H1 (cell line): ENCODE data around the gene SLK. TPM values are rescaled to one million over a fixed set of nuclear protein-coding genes. Genes with fewer than 3 reads are reported as not detected.

Experiments
- CTCF ChIA-PET: fragments of 300-600 bp; sonication (Branson Sonifier 250); formaldehyde crosslinking; loops from one replicate; lab custom pipeline; 2021; ENCODE audit not compliant: partially characterized antibody; lab: Charles Lee
- POLR2A ChIA-PET: fragments of 300-600 bp; sonication (Branson Sonifier 250); formaldehyde crosslinking; loops from one replicate; lab custom pipeline; 2021; ENCODE audit warnings: inconsistent platforms; ENCODE audit not compliant: partially characterized antibody; lab: Charles Lee
- DNase-seq, 2 experiments: peaks; one replicate each; pipeline versions ENCODE4 v3.0.0 to v3.0.0-alpha.2; 2010 to 2022; ENCODE audit warnings: low spot score in 2 of 2, low read depth in 1 of 2, mixed read lengths in 1 of 2
- FAIRE-seq: peaks from 2 replicates; lab custom pipeline; 2011; peaks lifted over from hg19 to GRCh38; lab: Jason Lieb, UNC
- H2AFZ ChIP-seq: 2 replicates; pipeline ENCODE4 v1.8.1; 2012; ENCODE audit warnings: low read length, inconsistent platforms
- H2AK5ac ChIP-seq: 2 replicates; pipeline ENCODE4 v1.6.1; 2013; ENCODE audit warnings: low read depth, low read length
- H2BK120ac ChIP-seq: replicated peaks from 2 replicates; pipeline ENCODE3; 2013; ENCODE audit warnings: low read depth, low read length, inconsistent platforms
- H2BK12ac ChIP-seq: 2 replicates; pipeline ENCODE4 v1.6.1; 2013; ENCODE audit warnings: low read depth, low read length
- H2BK15ac ChIP-seq: 2 replicates; pipeline ENCODE4 v1.6.1; 2013; ENCODE audit warnings: low read length
- H2BK20ac ChIP-seq: 2 replicates; pipeline ENCODE4 v1.6.1; 2013; ENCODE audit warnings: low read length
- H2BK5ac ChIP-seq: 2 replicates; pipeline ENCODE4 v1.6.1; 2013; ENCODE audit warnings: low read depth, low read length
- H3K14ac ChIP-seq: 2 replicates; pipeline ENCODE4 v1.6.1; 2013; ENCODE audit warnings: inconsistent platforms; ENCODE audit not compliant: insufficient read length
- H3K18ac ChIP-seq: 2 replicates; pipeline ENCODE4 v1.6.1; 2013; ENCODE audit warnings: low read length; ENCODE audit errors: extremely low read depth
- H3K23ac ChIP-seq: 2 replicates; pipeline ENCODE4 v1.6.1; 2013; ENCODE audit warnings: inconsistent platforms; ENCODE audit not compliant: insufficient read length
- H3K23me2 ChIP-seq: 2 replicates; pipeline ENCODE4 v1.6.1; 2013; ENCODE audit warnings: low read depth, low read length
- H3K27ac ChIP-seq: 2 replicates; pipeline ENCODE4 v1.6.1; 2011; ENCODE audit warnings: low read depth, low read length, inconsistent platforms
- H3K27me3 ChIP-seq, 4 experiments: replicated peaks in 1 of 4; 1 replicate in 1 of 4; 2 replicates in 3 of 4; pipeline versions ENCODE4 v1.6.1 to v1.8.1; 2011 to 2013; ENCODE audit warnings: low read length in 3 of 4, mild to moderate bottlenecking in 3 of 4, inconsistent platforms in 2 of 4, mixed read lengths in 2 of 4, moderate library complexity in 1 of 4; ENCODE audit not compliant: control insufficient read depth in 3 of 4, insufficient read depth in 3 of 4; ENCODE audit errors: extremely low read depth in 1 of 4
- H3K36me3 ChIP-seq, 4 experiments: 2 replicates each; pipeline versions ENCODE4 v1.6.1 to v1.8.1; 2011 to 2013; ENCODE audit warnings: mild to moderate bottlenecking in 4 of 4, low read length in 3 of 4, moderate library complexity in 2 of 4, control low read depth in 1 of 4, inconsistent platforms in 1 of 4; ENCODE audit not compliant: insufficient read depth in 4 of 4, control insufficient read depth in 2 of 4
- H3K4ac ChIP-seq: replicated peaks from 2 replicates; pipeline ENCODE3; 2013; ENCODE audit warnings: low read length, low read depth, mixed read lengths, inconsistent platforms; ENCODE audit not compliant: insufficient read length
- H3K4me1 ChIP-seq, 4 experiments: replicated peaks in 1 of 4; 1 replicate in 1 of 4; 2 replicates in 3 of 4; pipeline versions ENCODE4 v1.6.1 to v1.8.1; 2011 to 2013; ENCODE audit warnings: low read length in 3 of 4, inconsistent platforms in 2 of 4, mixed read lengths in 1 of 4; ENCODE audit not compliant: insufficient read depth in 4 of 4, control insufficient read depth in 3 of 4
- H3K4me2 ChIP-seq, 2 experiments: 2 replicates each; pipeline versions ENCODE4 v1.6.1 to v1.8.1; 2011 to 2013; ENCODE audit warnings: low read depth in 2 of 2, low read length in 2 of 2, control low read depth in 1 of 2, inconsistent platforms in 1 of 2, mild to moderate bottlenecking in 1 of 2; ENCODE audit not compliant: insufficient read depth in 1 of 2
- H3K4me3 ChIP-seq, 4 experiments: fragments of 200-600, 300-600 bp in 1 of 4; sonication (generic), shearing (Covaris generic), sonication (Bioruptor Twin) in 1 of 4; 2 replicates each; pipeline versions ENCODE4 v1.5.1 to v1.8.1; 2011 to 2016; ENCODE audit warnings: low read length in 4 of 4, low read depth in 3 of 4, control low read depth in 2 of 4, inconsistent platforms in 2 of 4, mild to moderate bottlenecking in 2 of 4, mixed read lengths in 1 of 4, moderate library complexity in 1 of 4; ENCODE audit not compliant: insufficient read depth in 2 of 4; ENCODE audit errors: extremely low read depth in 1 of 4
- H3K56ac ChIP-seq: replicated peaks from 2 replicates; pipeline ENCODE3; 2013; ENCODE audit warnings: low read depth, mild to moderate bottlenecking, mixed read lengths, low read length, inconsistent platforms; ENCODE audit not compliant: insufficient read length
- H3K79me1 ChIP-seq: 2 replicates; pipeline ENCODE4 v1.6.1; 2013; ENCODE audit warnings: low read depth, low read length, control low read depth
- H3K79me2 ChIP-seq, 2 experiments: 2 replicates each; pipeline versions ENCODE4 v1.6.1 to v1.8.1; 2012 to 2013; ENCODE audit warnings: low read length in 2 of 2, mild to moderate bottlenecking in 2 of 2, inconsistent platforms in 1 of 2; ENCODE audit not compliant: insufficient read depth in 2 of 2, control insufficient read depth in 1 of 2
- H3K9ac ChIP-seq, 4 experiments: replicated peaks in 1 of 4; 1 replicate in 1 of 4; 2 replicates in 3 of 4; pipeline versions ENCODE4 v1.6.1 to v1.8.1; 2011 to 2013; ENCODE audit warnings: low read depth in 3 of 4, low read length in 3 of 4, control low read depth in 2 of 4, mild to moderate bottlenecking in 2 of 4, moderate library complexity in 2 of 4, inconsistent platforms in 1 of 4; ENCODE audit errors: extremely low read depth in 1 of 4
- H3K9me3 ChIP-seq, 2 experiments: 2 replicates each; pipeline versions ENCODE4 v1.6.1 to v1.8.1; 2012 to 2013; ENCODE audit warnings: mild to moderate bottlenecking in 2 of 2, moderate library complexity in 2 of 2, control low read depth in 1 of 2, inconsistent platforms in 1 of 2, low read depth in 1 of 2, low read length in 1 of 2, mixed read lengths in 1 of 2; ENCODE audit not compliant: insufficient read depth in 2 of 2
- H4K20me1 ChIP-seq, 2 experiments: replicated peaks in 1 of 2; 2 replicates each; pipeline versions ENCODE3 to v1.8.1; 2011 to 2013; ENCODE audit warnings: inconsistent platforms in 2 of 2, low read length in 2 of 2, mild to moderate bottlenecking in 1 of 2; ENCODE audit not compliant: insufficient read depth in 2 of 2, control insufficient read depth in 1 of 2
- H4K5ac ChIP-seq: 2 replicates; pipeline ENCODE4 v1.6.1; 2013; ENCODE audit warnings: low read length, low read depth, mixed read lengths, inconsistent platforms; ENCODE audit not compliant: insufficient read length
- H4K8ac ChIP-seq: 2 replicates; pipeline ENCODE4 v1.8.0; 2013; ENCODE audit warnings: mild to moderate bottlenecking, moderate library complexity, low read length, inconsistent platforms; ENCODE audit not compliant: insufficient read depth; ENCODE audit errors: extremely low read depth
- H4K91ac ChIP-seq: replicated peaks from 2 replicates; pipeline ENCODE3; 2013; ENCODE audit warnings: low read length, mixed read lengths, inconsistent platforms; ENCODE audit not compliant: insufficient read length
- CHD2 ChIP-seq: IDR thresholded peaks from 2 replicates; pipeline ENCODE4 v1.6.1; 2012; ENCODE audit warnings: low read length, improper control_type of control experiment
- EZH2 ChIP-seq: fragments of 200-600 bp; sonication (generic); IDR thresholded peaks from 2 replicates; pipeline ENCODE4 v1.7.1; 2012; ENCODE audit warnings: low read depth, mild to moderate bottlenecking, moderate library complexity, low read length, inconsistent platforms; ENCODE audit not compliant: severe bottlenecking
- JUN ChIP-seq: IDR thresholded peaks from 2 replicates; pipeline ENCODE4 v1.6.1; 2011; ENCODE audit warnings: low read depth, mild to moderate bottlenecking, improper control_type of control experiment, low read length
- KDM1A ChIP-seq: fragments of 200-600, 300-600 bp; sonication (generic); IDR thresholded peaks from 2 replicates; pipeline ENCODE4 v1.7.1; 2016; ENCODE audit warnings: mild to moderate bottlenecking, low read length, borderline replicate concordance
- MAFK ChIP-seq: IDR thresholded peaks from 2 replicates; pipeline ENCODE4 v1.6.1; 2012; ENCODE audit warnings: low read depth, mild to moderate bottlenecking, improper control_type of control experiment, low read length
- RNF2 ChIP-seq: fragments of 200-900, 300-1000 bp; sonication (generic); IDR thresholded peaks from 2 replicates; pipeline ENCODE4 v1.7.1; 2016; ENCODE audit warnings: borderline replicate concordance, low read depth, mild to moderate bottlenecking, antibody characterized with exemption, low read length; ENCODE audit not compliant: poor library complexity, severe bottlenecking; ENCODE audit errors: missing control alignments
- SIN3A ChIP-seq, 2 experiments: IDR thresholded peaks in 1 of 2; conservative IDR thresholded peaks in 1 of 2; 2 replicates each; pipeline ENCODE4 v1.6.1; 2011 to 2012; ENCODE audit warnings: low read length in 2 of 2, improper control_type of control experiment in 1 of 2, low read depth in 1 of 2, mild to moderate bottlenecking in 1 of 2
- SIRT6 ChIP-seq: IDR thresholded peaks from one replicate; pipeline ENCODE4 v1.7.1; 2012; ENCODE audit warnings: low read length, inconsistent platforms
- SUZ12 ChIP-seq: fragments of 200-600 bp; sonication (generic); IDR thresholded peaks from 2 replicates; pipeline ENCODE4 v1.6.1; 2012; ENCODE audit warnings: mild to moderate bottlenecking, inconsistent platforms, low read length, moderate library complexity, mixed read lengths
- WGBS, 2 experiments: shearing (Covaris generic) in 1 of 2; methylation state at CpG; one replicate each; pipeline versions ENCODE4 v1.1.6 to v1.1.7; 2013 to 2015; ENCODE audit warnings: low lambda C conversion rate in 2 of 2, mixed read lengths in 2 of 2, inconsistent platforms in 1 of 2, low coverage in 1 of 2, missing lambda C conversion rate in 1 of 2; ENCODE audit not compliant: insufficient replicate concordance in 2 of 2, insufficient coverage in 1 of 2, insufficient read length in 1 of 2; ENCODE audit errors: extremely low coverage in 1 of 2, missing lambda C conversion rate in 1 of 2; 5-methylcytosine and 5-hydroxymethylcytosine counted together
- polyA plus RNA-seq, 7 experiments: library from polyadenylated mRNA; depleted of rRNA in 3 of 7; stranded (reverse) in 5 of 7; unstranded in 2 of 7; fragments of >200 nt in 5 of 7; fragments of 200-250 nt in 2 of 7; gene quantifications; 1 replicate in 5 of 7; 2 replicates in 1 of 7; 4 replicates in 1 of 7; pipeline versions ENCODE4 v1.2.1 to v1.2.3, GENCODE V29; 2011 to 2013; ENCODE audit warnings: missing spikeins in 2 of 7, mixed read lengths in 2 of 7
- total RNA-seq: library from RNA; stranded (reverse); fragmentation: NEBNext Ultra II Directional; extraction: Animal tissue kit (Norgen Biotek cat#: 25700); gene quantifications from 2 replicates; pipeline ENCODE4 v1.2.1, GENCODE V29; 2021

SLK gene
- total and polyA plus RNA-seq, 2 of the 8 experiments (the other 6 are each of a cell fraction or from before 2014, with no cell fraction given) = 2.7 to 18.3 TPM

- H3K9ac ChIP-seq = no peak overlapping the region
- no peaks in the 10 kb centered on the region for H3K79me1 ChIP-seq
- no peak overlapping the region for H2AFZ ChIP-seq
- TF ChIP-seq JUN (no peak), CHD2 (no peak), KDM1A (no peak), SIN3A (conservative IDR thresholded peaks at IDR 0.05 in 1 of 2, IDR thresholded peaks at IDR 0.05 in 1 of 2; ENCODE audit: low read depth in 1 of 2, low read length in 2 of 2) (no peak), SIRT6 (no peak), RNF2 (no peak), MAFK (no peak), EZH2 (no peak), SUZ12 (no peak)
- TF ChIP-seq, all 59 proteins: peak for 0
- WGBS, 2 experiments = 89% methylated on average over 9 of the region's 9 CpGs; no CpG with 5 or more reads in 1 of the 2 experiments
- Histone ChIP-seq H3K4me2 (no peak overlapping the region), H3K23me2 (peaks cover 5% of the 10 kb centered on the region; the same call in 1 of the 2 replicates), H2BK12ac (no peak overlapping the region), H3K4me3 (no peak overlapping the region), H3K27me3 (no peaks in the 10 kb centered on the region), H2BK5ac (no peak overlapping the region), H3K14ac (no peak overlapping the region), H4K91ac (no peak overlapping the region), H2BK15ac (no peak overlapping the region), H3K36me3 (no peaks in the 10 kb centered on the region), H3K4ac (no peak overlapping the region), H2BK20ac (no peak overlapping the region), H3K79me2 (no peaks in the 10 kb centered on the region), H3K18ac (no peak overlapping the region), H2AK5ac (no peak overlapping the region), H3K9me3 (no peaks in the 10 kb centered on the region), H3K4me1 (peaks cover 0 to 4% (median 2%) of the 10 kb centered on the region in 4 experiments; a peak in 3 of 7 replicates), H4K20me1 (peaks cover 0 to under 1% of the 10 kb centered on the region in 2 experiments), H4K5ac (no peak overlapping the region), H2BK120ac (no peak overlapping the region), H3K56ac (no peak overlapping the region), H3K27ac (no peak overlapping the region), H4K8ac (no peak overlapping the region), H3K23ac (no peak overlapping the region)
- DNase-seq = no peak
- ChIA-PET CTCF (interaction anchor here (0.6 to 2.4 kb wide), 9 partner anchors 9 to 251 kb away, joined by 3 to 8 read pairs (median 4); partner anchors contain the start of gene SFR1), POLR2A (interaction anchor here (0.5 kb wide), 1 partner anchor 228 kb away, joined by 3 read pairs; no protein-coding TSS in a partner anchor)
- FAIRE-seq = no peak
Measured at GRCh38 chr10:104040862-104041789, 74.2 kb downstream of the SLK start.
